Head of caudate nucleus (tissue), 42 donors: ENCODE results near the gene MOAP1.
"Not testable (repeated sequence)": the region's sequence is repeated elsewhere in the genome, so short reads cannot be mapped to it uniquely, and the experiment has no call there.

Source experiments
- DNase-seq, 42 donors: peaks; one replicate each; pipeline versions ENCODE4 v3.0.0 to v3.0.0-alpha.2; 2020 to 2021; ENCODE audit warnings: mixed read lengths in 7 of 42
- intact Hi-C: fragments of 100-400 bp; cut with DNase I; formaldehyde crosslinking; loops from one replicate; pipeline ENCODE4 v1.15.0; 2022

Gene MOAP1

DNA sequence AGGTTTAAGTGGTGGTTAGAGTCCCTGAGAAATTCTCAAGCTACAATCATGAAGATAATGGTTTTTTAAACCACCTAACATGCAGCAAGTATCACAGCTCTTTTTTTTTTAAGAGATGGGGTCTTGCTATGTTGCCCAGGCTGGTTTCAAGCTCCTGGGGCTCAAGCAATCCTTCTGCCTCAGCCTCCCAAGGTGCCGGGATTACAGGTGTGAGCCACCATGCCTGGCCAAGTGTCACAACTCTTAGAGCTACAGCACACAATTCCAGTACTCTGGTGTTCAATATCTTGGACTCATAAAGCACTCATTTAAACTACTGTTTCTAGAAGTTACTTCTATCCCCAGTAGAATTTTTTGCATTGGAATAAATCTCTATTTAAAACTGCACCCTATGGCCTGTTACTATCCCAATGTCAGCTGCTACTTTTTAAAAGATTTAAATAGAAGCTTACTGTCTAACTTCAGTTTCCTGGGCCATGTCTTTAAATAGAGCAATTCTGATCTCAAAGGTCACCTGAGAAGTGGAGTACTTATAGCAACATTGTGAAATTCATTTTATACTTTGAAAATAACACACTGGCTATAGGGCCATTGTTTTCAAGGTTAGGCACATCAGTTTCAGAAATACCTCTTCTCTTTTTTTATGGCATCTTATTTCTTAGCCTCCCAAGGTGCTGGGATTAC lies 10.8 kb upstream of the MOAP1 start:
- no peak for DNase-seq
- intact Hi-C loops, result no loop called here

DNA sequence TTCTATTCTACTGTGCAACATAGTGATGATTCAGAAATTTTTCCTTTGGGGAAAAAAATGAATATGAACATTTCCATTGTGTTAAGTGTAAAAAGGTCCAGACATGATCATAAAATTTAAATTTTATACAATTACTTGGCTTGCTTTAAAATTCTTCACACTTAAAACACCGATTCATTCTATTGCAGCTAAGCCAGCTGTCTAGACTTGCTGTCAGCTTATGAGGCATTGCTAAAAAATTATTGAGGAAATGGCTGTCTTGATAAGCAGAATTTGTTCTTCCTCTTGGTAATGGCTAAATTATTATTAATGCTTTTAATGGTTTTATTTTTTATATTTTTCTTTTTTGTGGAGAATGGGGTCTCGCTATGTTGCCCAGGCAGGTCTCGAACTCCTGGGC lies 2.3 kb upstream of the MOAP1 start:
- no peak for DNase-seq
- intact Hi-C loops, result no loop called here

DNA sequence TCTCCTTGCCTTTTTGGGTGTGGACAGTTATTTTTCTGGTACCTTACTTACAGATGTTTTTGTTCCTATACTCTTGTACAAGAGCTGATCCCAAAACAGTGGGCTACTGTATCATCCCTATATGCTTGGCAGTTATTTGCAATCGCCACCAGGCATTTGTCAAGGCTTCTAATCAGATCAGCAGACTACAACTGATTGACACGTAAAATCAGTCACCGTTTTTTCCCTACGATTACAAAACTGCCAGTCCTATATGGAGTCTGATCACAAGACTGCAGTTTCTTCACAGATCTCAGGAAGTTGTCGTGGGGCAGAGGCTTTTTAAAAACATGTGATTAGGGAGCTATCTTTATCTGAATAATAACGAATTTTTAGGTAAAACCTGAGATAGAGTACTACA lies 1.8 kb upstream of the MOAP1 start:
- DNase-seq, result no peak
- intact Hi-C loops, result no loop called here

DNA sequence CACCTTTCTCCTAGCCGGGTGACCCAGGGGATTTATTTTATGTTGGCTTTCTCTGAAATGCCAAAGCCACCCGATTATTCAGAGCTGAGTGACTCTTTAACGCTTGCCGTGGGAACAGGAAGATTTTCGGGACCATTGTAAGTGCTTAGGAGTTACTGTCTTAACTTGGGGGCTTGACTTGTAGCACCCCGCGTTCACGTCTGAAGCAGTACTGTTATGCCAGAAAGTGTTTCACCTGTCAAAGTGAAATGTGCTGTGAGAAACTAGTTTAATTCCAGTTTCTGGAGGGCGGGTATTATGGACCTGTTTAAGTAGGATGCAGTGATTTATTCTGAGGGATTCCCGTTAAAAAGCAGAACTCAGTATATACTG lies 638 bp upstream of the MOAP1 start:
- no peak for DNase-seq
- intact Hi-C loops, result loop anchor here (1.0 kb wide), 1 partner anchor 22 kb away; the partner anchor contains the start of genes GON7 and UBR7

DNA sequence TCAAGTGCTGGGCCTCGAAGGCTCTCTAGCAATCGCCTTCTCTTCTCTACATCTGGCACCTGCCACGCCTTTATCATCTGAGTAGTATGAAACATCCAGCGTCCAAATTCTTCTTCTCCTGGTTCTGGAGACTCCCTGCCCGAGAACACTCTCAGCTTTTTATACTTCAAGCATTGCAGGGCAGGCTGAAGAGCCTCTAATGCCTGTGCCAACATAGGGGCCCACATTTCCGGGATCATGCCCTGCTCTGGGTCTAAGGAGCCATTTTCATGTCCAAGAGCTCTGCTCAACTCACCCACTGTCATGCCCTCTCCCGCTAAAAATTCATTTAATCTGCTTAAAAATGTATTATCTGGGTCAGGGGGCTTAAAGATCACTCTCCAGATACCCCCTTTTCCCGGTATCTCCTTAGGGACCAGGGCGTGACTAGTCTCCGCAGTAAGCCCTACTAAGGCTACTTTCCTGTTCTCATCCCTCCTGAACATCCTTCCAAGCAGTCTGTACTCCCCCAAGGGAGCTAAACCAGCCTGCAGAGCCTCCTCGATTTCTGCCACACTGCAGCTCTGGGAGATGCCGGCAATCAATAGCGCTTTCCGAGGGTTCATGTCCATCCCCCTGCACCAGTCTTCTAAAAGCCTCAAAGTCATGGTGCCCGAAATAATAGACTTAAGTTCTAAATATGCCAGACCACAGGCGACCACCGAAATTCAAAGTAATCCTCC lies 940 bp downstream of the MOAP1 start:
- intact Hi-C loops, result no loop called here
- peak in 2 of 42 donors; percentile 12 to 22 for DNase-seq

DNA sequence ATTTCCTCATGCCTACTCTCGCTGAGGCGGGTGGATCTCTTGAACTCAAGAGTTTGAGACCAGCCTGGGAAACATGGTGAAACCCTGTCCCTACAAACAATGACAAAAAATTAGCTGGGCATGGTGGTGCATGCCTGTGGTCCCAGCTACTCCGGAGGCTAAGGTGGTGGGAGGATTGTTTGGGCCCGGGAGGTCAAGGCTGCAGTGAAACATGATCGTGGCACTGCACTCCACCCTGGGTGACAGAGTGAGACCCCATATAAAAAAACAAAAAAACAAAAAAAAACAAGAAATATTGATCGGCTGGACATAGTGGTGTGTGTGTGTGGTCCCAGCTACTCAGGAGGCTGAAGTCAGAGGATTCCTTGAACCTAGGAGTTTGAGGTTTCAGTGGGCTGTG lies 9.2 kb downstream of the MOAP1 start:
- intact Hi-C loops, result no loop called here
- DNase-seq, result no peak

DNA sequence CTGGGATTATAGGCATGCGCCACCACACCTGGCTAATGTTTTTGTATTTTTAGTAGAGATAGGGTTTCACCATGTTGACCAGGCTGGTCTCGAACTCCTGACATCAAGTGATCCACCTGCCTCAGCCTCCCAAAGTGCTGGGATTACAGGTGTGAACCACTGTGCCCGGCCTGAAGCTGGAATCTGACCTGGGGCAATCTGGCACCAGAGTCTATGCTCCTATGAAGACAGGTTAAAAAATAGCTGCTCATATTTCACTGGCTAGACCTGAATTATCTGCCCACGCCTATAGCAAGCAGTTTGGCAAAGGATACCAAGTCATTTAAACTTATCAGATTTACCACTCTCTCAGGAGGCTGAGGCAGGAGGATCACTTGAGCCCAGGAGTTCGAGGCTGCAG lies 10.0 kb downstream of the MOAP1 start:
- intact Hi-C loops, DNase-seq: not testable (repeated sequence)

DNA sequence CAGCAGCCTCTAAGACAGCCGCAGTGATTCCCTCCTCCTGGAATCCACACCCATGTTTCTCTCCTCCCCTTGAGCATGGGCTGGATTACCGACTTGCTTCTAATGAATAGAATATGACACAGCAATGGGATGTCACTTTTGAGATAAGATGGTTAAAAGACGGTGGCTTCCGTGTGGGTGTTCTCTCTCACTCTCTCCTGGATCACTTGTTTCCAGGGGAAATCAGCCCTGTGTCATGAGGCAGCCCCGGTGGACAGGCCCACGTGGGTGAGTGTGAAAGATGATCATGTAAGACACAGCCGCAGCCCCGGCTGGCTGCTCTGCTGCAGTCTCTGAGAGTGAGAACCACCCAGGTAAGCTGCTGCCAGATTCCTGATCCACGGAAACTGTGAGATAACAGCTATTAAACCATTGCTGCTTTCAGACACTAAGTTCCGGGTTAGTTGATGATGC lies 10.7 kb downstream of the MOAP1 start:
- intact Hi-C loops, result no loop called here
- DNase-seq, result peak; percentile 21 to 92 (median 69)

DNA sequence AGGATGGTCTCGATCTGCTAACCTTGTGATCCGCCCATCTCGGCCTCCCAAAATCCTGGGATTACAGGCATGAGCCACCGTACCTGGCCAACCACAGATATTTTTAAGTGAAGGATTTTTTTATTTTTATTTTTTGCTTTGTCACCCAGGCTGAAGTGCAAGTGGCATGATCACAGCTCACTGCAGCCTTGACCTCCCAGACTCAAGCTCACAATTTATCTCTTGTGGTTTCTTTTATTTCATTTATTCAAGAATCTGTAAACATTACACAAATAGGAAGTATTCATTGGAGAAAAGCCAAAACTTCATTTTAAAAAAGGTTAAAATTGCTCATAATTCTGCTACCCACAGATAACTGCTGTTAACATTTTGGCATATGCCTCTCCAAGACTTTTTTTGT lies 13.3 kb downstream of the MOAP1 start:
- DNase-seq, result peak in 1 of 42 donors; percentile 30
- intact Hi-C loops, result no loop called here

DNA sequence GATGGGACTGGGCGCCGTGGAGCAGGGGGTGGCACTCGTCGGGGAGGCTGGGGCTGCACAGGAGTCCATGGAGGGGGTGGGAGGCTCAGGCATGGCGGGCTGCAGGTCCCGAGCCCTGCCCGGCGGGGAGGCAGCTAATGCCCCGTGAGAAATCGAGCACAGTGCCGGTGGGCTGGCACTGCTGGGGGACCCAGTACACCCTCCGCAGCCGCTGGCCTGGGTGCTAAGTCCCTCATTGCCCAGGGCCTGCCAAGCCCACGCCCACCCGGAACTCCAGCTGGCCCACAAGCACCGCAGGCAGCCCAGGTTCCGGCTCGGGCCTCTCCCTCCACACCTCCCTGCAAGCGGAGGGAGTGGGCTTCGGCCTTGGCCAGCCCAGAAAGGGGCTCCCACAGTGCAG lies 14.6 kb downstream of the MOAP1 start:
- DNase-seq, result peak in 1 of 42 donors; percentile 1
- intact Hi-C loops, result not testable (repeated sequence)

DNA sequence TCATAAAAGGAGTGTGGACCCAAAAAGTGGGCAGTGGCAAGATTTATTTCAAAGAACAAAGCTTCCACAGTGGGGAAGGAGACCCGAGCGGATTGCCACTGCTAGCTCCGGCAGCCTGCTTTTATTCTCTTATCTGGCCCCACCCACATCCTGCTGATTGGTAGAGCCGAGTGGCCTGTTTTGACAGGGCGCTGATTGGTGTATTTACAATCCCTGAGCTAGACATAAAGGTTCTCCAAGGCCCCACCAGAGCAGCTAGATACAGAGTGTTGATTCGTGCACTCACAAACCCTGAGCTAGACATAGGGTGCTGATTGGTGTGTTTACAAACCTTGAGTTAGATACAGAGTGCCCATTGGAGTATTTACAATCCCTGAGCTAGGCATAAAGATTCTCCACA lies 15.1 kb downstream of the MOAP1 start:
- intact Hi-C loops, result not testable (repeated sequence)
- DNase-seq, result peak in 1 of 42 donors; percentile 9

DNA sequence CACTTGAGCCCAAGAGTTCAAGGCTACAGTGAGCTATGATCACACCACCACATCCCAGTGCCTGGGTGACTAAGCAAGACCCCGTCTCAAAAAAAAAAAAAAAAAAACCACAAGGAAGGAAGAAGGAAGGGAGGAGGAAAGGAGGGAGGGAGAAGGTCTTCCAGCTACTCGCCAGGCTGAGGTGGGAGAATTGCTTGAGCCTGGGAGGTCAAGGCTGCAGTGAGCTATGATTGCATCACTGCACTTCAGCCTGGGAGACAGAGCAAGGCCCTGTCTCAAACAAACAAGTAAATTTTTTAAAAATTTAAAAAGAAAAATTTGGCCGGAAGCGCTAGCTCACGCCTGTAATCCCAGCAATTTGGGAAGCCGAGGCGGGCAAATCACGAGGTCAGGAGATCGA lies 16.1 kb downstream of the MOAP1 start:
- peak in 2 of 42 donors; percentile 30 to 35 for DNase-seq
- intact Hi-C loops, result not testable (repeated sequence)

DNA sequence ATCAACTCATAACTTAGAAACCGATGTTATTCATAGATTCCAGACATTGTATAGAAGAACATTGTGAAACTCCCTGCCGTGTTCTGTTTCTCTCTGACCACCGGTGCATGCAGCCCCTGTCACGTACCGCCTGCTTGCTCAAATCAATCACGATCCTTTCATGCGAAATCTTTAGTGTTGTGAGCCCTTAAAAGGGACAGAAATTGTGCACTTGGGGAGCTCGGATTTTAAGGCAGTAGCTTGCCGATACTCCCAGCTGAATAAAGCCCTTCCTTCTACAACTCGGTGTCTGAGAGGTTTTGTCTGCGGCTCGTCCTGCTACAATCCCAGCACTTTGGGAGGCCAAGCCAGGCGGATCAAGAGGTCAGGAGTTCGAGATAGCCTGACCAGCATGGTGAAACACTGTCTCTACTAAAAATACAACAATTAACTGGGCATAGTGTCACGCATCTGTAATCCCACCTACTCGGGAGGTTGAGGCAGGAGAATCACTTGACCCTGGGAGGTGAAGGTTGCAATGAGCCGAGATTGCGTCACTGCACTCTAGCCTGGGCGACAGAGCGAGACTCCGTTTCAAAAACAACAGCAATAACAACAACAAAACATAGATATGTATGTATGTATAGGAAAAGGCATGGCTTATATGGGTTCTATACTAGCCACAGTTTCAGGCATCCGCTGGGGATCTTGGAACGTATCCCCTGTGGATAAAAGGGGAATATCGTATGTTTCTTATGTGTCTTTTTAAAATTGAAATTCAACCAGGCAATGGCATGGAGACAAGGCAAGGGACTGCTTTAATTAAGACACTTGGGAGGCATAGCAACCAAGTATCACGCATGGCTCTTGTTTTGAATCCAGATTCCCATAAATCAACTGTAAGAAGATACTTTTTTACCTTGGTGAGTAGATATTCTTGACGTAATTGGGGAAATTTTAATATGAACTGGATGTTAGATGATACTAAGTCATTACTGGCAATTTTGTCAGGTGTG lies 19.1 kb downstream of the MOAP1 start:
- DNase-seq, result peak in 1 of 42 donors; percentile 6
- intact Hi-C loops, result not testable (repeated sequence)

DNA sequence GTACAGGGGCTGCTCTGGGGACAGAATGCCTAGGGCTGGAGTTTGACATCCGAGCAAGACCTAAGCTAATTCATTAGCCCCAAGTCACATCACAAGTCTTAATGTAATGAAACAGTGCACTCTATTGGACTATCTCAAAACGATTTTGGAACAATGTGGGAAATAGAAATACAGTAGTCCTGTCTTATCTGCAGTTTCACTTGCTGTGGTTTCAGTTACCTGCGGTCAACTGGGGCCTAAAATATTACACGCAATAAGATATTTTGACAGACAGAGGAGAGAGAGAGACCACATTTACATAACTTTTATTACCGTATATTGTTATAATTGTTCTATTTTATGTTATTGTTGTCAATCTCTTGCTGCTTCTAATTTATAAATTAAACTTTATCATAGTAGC lies 21.1 kb downstream of the MOAP1 start:
- intact Hi-C loops, result no loop called here
- no peak for DNase-seq

DNA sequence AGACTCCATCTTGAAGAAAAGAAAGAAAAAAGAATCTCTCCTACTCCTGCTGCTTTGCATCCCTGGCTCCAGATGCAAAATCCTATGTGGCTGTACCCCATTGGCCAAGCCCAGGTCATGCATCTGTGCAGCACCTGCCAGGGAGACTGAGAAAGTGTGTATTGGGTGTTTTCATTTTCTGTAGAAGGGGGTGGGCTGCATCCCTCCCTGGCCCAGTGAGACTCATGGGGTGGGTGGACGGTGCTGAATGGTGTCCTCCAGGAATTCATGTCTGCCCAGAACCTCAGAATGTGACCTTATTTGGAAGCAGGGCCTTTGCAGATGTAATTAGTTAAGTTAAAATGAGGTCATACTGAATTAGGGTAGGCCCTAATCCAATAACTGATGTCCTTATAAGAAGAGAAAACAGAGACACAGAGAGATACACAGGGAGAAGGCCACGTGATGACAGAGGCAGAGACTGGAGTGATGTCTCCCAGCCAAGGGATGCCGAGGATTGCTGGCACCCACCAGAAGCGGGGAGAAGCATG lies 23.2 kb downstream of the MOAP1 start:
- intact Hi-C loops, result no loop called here
- DNase-seq, result no peak

DNA sequence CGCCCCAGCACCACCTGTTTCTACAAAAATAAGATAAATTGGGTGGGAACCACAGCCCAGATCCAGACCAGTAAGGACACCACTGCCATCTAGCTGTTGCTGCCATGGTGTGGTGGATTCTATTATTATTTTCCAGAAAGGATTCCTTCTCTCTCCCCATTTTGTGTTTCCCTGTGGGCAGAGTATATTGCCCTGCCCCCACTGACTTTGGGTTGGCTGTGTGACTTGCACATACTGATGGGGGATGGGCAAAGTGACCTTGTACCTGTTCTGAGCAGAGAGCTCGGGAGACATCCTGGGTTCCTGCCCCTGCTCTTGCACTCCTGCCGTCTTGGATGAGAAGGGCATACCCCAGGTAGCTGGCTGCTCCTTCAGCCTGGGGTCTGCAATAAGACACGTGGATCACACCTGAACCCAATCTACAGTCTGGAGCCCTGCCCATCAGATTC lies 24.3 kb downstream of the MOAP1 start:
- intact Hi-C loops, result no loop called here
- DNase-seq, result no peak

DNA sequence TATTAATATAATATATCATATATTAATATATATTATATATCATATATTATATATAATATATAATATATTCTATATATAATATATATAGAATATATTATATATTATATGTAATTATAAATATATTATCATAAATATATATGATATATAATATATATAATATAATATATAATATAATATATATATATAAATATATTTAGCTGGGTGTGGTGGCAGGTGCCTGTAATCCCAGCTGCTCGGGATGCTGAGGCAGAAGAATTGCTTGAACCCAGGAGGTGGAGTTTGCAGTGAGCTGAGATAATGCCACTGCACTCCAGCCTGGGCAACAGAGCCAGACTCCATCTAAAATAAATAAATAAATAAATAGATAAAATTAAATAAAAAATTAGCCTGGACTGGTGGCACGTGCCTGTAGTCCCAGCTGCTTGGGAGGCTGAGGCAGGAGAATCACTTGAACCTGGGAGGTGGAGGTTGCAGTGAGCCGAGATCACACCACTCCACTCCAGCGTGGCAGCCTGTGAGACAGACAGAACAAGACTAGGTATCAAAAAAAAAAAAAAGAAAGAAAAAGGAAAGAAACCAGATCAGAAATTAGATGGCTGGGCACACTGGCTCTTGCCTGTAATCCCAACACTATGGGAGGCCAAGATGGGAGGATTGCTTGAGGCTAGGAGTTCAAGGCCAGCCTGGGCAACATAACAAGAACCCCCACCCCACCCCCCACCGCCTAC lies 24.9 kb downstream of the MOAP1 start:
- intact Hi-C loops, DNase-seq: not testable (repeated sequence)

DNA sequence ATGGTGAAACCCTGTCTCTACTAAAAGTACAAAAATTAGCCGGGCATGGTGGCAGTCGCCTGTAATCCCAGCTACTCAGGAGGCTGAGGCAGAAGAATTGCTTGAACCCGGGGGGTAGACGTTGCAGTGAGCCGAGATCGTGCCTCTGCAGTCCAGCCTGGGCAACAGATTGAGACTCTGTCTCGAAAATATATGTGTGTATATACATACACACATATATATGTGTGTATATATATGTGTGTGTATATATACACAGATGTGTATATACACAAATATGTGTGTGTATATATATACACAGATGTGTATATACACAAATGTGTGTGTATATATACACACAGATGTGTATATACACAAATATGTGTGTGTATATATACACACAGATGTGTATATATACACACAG lies 26.3 kb downstream of the MOAP1 start:
- DNase-seq, intact Hi-C loops: not testable (repeated sequence)
